SIG-M5 treated with dmso at 0.1 percent for 504 hours (cell line): ENCODE measurements around the gene HAND2.

ENCODE experiments used
- DNase-seq: peaks from one replicate; lab custom pipeline; 2025; ENCODE audit not compliant: unreplicated experiment; lab: John Stamatoyannopoulos, UW

The HAND2 gene

DNA sequence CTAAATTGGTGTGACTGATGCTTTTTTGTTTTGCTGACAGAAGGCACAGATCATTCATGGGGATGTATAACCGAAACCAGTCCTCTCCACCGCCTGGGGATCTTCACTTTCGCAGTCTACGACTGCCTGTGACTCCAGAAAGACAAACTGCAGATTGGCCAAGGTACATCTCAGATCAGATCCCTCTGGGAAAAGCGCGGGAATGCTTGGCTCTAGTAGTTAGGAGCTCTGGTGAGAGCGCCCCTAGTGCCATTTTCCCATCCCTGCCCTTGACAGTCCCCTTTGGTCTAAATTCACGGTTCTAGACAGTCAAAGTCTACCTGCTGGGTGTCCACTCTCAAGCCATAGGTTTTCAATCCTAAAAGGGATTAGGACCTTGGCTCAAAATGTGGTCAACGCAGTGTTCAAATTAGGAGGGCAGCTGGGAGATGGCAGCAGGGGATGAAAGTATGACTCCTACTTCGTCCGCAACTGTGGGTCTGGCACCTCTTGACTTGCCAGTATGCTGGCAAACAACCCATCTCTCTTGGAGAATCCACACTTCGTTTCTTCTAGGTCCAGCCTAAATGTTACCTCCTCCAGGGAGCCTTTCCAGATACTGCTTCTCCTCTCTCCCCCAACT is 6.9 kb upstream of the HAND2 start:
- DNase-seq = no peak

DNA sequence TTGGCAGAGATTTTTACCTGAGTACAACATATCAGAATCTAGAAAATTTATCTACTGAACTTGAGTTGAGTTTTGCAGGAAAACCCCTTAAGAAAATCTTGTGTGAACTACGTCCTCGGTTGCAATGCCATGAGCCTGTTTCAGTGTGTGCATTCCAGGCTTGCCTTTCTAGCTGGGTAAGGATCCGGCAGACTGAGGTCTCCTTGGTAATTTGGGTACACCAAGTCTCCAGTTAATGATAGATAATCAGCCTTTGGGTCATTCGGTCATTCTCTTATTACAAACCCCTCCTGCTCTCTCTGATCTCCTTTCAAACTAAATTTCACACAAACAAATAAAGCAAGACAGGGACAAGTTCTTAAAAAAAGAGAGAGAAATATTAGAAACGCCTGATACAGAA is 5.9 kb upstream of the HAND2 start:
- no peak for DNase-seq

DNA sequence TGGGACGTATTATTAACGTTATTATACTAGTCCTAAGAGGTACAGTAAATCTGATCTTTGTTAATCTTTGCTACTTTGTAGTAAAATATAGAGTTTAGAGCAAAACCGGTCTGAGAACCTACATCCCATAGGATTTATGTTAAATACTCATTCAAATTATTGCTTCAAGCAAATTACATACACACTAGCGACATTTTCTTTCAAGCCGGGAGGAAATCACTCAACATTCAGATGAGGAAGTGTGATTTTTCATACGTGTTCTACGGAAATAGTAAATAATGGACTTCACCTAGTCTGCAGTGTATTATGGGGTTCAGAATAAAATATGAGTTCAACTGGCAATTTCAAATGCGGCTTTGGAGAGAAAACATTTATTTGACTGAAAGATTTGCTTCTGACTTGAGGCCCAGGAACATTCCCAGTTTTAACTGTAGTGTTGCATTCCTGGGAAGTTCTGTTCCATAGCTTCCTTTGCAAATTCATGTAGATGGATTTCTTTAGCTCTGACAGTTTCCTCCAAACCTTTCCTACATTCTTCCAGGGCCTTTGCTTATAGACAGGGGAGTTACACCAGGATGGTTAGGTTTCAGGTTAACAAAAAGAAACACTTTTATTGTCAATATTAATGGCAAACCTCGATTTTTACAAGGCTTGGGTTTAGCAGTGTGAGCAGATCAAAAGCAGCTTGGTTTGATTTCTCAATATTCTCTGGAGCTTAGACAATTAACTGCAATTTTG is 5.3 kb upstream of the HAND2 start:
- no peak for DNase-seq

DNA sequence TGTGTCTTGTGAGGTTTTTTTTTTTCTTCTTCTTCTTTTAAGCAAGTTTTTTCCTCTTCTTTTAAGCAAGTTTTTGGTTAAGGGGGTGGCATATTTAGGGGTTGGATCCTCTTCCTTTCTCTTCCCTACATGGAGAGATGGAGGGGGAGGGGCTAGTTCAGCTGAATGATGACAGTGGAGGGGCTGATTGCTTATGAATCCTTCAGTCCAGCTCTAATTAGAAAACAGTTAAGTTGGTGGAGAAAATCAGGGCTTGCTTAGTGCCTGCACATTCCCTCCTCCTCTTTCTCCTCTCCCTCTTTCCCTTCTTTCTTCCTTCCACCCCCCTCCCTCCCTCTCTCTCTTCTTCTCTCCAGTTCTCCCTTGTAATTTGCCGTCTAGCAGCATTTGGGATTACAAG is 4.4 kb upstream of the HAND2 start:
- no peak for DNase-seq

GRCh38 chr4:173532725-173533511 is 2.9 kb upstream of the HAND2 start:
- no peak for DNase-seq

DNA sequence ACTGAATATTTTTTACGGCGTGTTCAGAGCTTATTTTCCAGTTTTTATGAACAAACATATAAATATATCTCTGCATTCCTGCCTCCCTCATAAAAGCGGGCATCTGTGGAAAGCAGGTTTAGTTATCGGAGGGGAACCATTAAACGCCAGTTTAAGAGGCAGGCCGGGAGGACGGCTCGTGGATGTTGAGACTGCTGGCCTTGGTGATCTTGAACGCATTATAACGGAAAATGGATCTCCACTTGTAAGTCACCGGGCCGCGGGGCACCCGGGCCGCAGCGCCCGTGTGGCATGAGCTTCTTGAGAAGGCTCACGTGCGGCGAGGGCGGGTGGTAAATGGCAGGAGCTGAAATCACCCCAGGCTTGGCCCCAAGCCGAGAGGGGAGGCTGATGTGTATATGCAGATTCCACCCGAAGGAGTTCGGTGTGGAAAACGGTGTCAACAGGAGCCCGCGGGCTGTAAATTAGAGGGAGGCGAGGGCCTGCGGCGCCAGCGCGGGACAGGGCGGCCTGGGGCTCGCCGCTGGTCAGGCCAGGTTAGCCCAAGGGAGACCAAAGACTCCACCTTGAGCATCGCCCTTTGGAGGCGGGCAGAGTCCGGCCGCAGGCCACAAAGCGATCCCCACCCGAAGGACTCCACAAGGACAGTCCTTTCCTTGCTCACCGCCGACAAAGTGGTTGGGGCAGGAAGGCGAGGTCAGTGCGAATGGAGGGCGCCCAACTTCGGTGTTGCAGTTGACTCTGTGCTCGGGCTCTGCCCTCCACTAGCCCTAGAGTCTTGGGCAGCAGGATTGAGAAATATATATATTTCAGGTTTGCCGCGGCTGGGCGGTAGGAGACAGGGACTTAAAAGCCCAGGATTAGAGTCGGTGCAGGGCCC is 1.3 kb upstream of the HAND2 start:
- no peak for DNase-seq

DNA sequence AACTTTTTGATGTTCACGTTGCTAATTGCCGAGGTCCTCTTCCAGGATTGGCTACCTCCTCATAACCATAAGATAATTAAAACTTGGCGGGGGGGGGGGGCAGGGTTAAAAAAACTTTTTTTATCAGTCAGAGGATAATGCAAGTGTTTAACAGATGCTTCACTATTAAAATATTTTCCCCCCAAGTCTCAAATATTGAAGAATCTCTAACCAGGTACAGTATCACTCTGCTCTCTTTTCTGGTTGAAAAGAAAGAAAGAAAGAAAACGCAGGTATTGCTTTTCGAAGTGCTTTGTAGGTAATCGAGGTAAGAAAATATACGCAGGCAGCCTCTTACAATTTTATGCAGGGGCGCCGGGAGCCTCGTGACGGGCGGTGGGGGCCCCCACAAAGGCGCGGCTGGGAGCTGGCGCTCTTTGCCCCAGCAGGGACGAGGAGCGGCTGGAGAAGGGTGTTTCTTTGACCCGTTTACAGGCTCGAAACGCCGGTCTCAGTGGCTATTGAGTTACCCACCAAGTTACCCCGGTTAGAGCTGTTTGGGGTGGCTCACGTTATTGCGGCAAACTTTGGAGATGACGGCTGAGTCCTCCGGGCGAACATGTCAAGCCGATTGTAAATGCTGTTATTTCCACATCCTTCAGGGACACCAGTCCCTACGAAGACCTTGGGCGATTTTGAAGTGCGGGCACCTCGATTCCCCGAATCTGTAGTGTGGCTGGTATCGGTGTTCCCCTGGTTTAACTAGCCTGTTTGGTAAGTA is 477 bp upstream of the HAND2 start:
- no peak for DNase-seq

DNA sequence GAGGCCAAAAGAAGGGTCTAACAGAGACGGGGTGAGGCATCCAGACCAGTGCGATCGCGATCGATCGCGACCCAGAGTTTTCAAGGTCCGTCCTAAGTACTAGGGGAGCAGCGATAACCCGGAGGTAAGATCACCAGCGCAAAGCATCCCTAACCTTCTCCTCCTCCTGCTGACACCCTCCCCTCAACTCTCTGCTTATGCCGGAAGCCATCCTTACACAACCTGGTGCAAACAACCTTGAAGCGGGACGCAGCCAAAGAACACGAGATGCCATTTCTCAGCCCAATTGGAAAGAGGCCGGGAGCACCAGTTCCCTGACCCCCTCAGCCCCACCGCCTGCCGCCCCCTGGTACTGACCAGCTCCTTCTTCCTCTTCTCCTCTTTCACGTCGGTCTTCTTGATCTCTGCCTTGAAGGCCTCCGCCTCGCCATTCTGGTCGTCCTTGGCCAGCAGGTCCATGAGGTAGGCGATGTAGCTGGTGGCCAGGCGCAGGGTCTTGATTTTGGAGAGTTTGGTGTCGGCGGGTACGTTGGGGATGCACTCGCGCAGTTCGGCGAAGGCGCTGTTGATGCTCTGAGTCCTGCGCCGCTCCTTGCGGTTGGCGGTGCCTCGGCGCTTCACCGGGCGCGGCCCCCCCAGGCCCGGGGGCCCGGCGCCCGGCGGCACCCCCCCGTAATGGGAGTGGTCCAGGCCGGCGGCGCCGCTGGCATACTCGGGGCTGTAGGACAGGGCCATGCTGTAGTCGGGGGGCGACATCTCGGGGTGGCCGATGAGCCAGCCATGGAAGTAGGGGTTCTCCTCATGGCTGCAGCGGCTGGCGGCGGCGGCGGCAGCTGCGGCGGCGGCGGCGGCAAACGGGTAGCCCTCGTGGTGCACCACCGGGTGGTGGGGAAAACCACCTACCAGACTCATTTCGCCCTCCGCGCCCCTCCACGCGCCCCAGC is 1.4 kb downstream of the HAND2 start:
- DNase-seq = no peak

GRCh38 chr4:173527103-173527891 is 2.7 kb downstream of the HAND2 start:
- no peak for DNase-seq

DNA sequence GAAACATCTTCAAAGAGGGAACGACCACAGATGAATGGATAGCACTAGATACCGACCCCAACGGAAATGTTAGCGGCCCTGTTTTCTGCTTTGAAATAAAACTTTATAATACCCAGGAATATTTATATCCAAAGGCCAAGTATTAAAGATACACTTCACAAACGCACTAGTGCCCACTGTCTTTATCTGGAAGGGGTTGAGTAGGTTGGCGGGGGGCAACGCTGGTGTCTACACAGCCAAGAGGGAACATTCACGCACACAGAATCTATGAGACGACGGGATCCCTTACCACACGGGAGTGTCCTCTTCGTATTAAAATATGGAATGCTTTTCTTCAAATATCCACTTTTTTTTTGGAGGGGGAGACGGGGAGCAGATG is 3.3 kb downstream of the HAND2 start:
- DNase-seq = no peak

- DNase-seq = no peak
Measured at GRCh38 chr4:173526027-173526482, 4.0 kb downstream of the HAND2 start.

- no peak for DNase-seq
Measured at GRCh38 chr4:173525118-173526011, 4.7 kb downstream of the HAND2 start.

- DNase-seq = no peak
Measured at GRCh38 chr4:173524218-173525117, 5.6 kb downstream of the HAND2 start.

DNA sequence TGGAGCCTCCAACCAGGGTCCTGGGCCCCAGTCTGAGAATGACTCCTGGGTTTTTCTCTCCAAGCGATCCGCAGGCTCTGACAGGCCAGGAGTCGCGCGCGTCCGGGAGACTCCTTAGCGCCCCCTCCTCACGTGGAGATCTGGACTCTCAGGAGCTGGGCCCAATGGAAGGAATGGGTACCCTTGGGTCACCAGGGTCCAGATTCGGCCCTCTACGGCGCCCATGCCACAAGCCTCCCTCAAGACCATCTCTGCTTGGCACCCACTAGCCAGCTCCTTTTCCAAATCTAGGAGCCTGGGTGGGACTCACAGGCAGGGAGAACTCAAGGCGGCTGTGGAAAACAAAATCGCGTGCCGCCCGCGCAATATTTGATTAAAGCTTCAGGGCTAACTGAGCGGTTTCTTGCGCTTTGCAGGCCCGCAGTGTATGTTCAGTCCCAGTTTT is 7.1 kb downstream of the HAND2 start:
- no peak for DNase-seq

DNA sequence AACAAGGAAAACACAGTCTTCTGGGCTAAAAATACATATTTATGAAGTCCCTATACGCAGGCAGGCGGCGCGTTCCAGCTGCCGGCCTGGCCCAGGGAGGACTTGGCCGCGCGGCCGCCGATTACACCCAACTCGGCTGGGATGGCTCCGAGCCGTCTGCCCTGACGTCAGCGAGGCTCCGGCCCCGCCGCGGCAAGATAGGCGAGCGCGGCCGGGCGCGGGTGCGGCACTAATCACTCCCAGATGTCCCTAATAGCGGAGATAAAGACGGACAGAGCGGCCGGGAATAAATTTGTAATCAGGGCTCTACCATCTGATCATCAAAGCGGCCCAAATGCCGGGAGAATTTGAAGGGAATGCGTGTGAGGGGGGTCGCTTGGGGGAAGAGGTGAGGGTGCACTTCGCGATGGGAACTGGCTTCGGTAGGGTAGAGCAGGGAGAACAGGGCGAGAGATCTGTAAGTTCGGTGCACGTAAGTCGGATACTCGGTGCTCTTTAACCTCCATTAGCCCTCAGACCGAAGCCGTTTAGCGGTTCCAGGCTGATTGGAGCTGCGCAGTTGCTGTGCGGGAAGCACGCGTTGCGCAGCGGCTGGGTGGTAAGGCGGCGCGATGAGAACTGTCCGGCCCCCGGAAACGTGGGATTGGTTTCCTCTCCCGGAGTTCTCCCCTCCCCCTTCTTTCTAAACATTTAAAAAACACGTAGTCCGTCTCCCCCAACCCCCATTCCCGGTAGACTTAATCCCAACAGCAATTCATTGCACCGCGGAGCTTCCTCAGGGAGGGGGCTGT is 7.7 kb downstream of the HAND2 start:
- no peak for DNase-seq
